M059J (cell line): ENCODE measurements around the gene CCDC112. TPM values are rescaled to one million over a fixed set of nuclear protein-coding genes. Genes with fewer than 3 reads are reported as not detected.
"Not testable (repeated sequence)": the region's sequence is repeated elsewhere in the genome, so short reads cannot be mapped to it uniquely, and the experiment has no call there.

Experiments used
- DNase-seq: peaks from one replicate; pipeline ENCODE4 v3.0.0-alpha.2; 2012; ENCODE audit warnings: low read depth
- total RNA-seq: library from RNA; depleted of rRNA; stranded (reverse); fragments of >200 nt; shearing (Covaris generic); gene quantifications from 2 replicates; pipeline ENCODE4 v1.2.3, GENCODE V29; 2014; rRNA removed

The CCDC112 gene
- total RNA-seq, 1 experiment from 2014 or later = 4.8 TPM

DNA sequence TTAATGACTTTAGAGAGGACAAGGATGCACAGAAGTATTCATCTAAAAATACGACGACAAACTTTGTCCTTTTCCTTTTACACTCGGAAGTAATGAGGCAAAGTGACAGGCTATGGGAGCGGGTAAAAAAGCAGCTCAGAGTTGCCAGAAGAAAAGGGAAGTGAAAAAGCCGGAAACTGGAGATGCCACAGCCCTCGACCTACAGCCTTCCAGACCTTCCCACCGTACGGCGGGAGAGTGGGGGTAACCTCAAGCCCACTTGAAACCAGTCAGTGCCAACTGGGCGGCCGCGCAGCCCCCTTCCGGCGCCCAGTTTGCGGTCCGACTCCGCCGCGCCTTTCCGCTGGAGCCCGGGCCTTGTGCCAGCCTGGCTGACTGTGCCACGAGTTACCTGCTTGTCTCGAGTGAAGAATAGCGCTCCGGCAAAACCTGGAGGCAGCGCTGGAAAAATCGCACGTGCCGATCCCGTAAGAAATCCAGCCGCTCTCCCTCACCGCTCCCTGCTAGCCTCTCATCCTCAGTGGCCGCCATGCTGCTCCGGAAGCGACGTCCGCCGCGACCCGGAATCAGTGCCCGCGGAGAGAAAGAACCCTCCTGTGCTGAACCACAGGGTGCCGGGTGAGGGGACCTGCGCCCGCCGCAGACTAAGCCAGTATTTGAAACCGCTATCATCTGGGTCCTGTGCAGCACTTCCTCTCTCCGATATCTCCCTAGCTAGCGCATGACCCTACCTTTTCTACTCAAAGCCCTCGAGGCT is 34.0 kb downstream of the CCDC112 start, which contains the start of gene PGGT1B:
Gene PGGT1B, minus strand, starts transcription at position 557 of the 757 bp plus-strand sequence. Its CDS starts 26 bp downstream, at position 531.
- peak; percentile 68 for DNase-seq

DNA sequence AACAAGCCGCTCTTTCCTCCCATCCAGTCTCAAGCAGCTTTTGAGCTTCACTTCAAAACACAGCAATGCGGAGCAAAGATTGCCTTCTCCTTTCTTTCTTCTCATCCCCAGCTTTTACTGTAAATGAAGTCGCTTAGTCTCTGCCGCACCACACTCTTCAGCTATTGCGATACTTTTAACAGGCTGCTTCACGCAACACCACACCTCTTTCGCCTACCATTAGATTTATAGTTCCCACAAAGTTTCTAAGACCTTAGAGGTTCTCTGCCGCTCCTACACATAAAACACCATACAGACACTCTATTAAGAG is 34.5 kb downstream of the CCDC112 start:
- DNase-seq = peak; percentile 22

DNA sequence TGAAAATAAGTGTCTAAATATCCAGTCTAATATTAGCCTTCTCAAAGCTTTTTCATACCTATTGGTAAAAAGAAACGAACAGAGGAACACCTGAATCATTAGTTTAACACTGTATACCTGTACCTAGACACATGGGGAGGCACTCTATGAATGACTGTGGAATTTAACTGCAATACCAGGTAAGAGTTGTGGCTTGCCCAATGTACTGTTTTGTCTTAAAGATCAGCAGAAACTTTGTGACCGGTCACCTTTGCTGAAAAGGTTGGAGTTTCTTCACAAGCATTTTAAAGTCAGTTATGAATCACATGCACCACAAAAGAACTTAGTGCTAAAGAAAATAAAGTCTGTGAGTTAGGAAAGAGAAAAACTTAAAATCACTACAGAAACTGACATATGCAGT is 36.2 kb downstream of the CCDC112 start:
- no peak for DNase-seq

DNA sequence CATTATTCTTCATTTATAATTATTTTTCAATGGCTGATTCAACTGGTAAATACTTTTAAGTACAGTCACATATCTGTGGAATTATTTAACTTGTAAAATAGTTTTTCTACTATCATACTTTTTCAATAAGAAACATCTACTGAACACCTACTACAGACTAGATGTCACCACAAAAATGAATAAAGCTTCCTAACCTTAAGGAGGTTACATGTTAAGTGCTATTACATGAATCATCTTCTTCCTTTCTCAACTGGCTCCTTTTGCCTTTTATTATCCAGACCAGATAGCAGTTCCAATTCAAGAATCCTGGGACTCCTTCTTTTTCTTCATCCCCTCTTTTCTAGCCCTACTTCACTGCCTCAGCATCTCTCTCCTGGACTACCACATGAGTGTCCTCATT is 38.5 kb downstream of the CCDC112 start:
- peak; percentile 20 for DNase-seq

DNA sequence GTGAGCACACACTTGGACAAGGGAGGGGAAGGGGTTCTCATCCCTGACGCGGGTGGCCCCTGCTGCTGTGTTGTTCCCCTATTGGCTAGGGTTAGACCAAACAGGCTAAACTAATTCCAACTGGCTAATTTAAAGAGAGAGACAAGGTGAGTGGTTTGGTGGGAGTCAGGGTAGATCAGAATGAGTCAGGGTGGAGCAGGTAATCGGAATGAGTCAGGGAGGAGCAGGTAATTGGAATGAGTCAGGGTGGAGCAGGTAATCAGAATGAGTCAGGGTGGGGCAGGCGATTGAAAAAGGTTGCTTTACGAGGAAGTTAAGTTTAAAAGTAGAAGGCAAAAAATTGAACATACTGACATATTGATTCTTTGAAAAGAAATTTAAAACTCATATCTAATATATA is 47.1 kb downstream of the CCDC112 start:
- DNase-seq = not testable (repeated sequence)

DNA sequence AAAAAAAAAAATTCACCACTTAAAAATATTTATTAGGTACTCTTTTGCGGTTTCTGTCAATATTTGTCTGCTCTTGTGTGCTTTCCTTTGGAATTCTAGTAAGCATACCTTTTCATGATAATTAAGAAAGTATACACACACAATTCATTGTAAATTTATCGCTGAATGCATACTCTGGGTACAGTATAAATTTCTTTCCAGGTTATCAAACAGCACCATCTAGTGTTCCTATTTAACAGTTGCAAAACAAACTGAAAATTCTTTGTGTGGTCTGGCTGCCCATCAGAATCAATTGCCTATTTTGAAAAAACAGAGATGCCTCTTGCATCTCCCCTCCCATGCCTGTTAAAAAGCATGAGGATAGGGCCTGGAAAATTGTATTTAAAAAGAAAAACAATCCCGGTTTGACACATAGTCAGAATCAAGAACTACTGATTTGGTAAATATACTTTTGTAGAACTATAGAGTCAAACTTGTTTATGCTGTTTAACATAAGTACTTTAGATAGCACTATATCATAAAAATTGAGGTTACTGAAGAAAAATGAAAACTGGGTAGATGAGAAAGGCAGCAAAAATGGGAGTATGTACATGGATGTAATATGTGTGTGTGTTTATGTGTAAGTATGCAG is 50.0 kb downstream of the CCDC112 start:
- peak; percentile 54 for DNase-seq

DNA sequence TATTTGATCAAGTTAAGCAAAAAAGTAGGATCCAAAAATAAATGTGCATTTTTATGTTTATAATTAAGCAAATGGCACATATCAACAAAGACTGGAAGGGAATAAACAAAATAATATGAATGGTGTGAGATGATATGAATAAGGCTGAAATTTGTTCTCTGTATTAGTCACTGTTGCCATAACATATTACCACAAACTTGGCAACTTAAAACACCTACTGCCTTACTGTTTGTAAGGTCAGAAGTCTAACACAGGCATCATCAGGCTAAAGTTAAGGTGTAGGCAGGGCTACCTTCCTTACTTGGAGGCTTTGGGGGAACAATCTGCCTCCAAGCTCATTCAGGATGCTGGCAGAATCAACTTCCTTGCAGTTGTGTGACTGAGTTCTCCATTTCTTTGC is 53.0 kb downstream of the CCDC112 start:
- DNase-seq = peak; percentile 66

DNA sequence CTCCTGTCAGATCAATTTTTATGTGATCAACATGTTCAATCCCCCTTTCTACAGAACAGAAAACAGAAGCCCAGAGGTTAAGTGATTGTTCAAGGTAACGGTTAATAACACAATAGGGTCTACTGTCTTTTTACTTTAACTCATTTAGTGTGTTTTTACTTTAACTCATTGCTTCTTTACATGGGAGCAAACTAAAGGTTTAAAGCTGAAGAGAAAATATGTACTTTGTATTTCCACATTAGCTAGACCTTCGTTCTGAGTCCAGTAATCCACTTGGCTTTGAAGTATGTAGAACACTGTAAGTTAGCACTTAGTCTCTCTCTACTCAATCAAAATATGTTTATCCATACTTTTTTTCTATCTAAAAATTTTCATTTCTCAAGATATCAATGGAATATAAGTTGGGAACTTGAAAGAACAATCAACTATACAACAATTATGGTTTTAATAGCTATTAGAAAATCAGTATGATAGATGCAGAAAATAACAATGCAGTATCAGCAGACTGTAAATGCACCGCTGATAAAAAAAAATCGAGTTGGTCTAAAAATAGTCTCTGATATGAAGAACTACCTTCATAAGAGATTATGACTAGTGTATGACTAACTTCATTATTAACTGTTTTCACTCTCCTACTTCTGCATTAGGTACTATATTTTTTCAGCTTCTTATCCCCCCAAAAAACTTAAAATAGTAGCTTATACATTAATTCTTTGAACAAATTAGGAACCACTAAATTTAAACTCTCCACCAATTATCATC is 54.4 kb downstream of the CCDC112 start:
- no peak for DNase-seq

DNA sequence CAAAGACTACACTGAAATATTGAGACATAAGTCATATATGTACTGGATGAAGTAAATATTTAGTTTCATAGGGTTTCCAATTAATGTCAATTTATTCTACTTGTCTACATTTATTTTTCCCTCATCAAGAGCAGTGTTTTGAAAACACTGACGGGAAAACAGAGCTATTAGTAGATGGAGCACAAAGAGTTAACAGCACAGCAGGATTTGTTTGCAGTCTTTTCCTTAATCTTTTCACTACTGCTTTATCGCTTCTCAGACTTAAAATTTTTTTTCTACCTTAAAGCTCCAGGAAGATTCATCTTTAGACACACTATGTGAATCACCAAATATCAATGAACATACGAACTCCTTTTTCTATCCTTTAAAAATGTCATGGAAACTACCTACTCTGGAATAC is 59.4 kb downstream of the CCDC112 start:
- DNase-seq = no peak

DNA sequence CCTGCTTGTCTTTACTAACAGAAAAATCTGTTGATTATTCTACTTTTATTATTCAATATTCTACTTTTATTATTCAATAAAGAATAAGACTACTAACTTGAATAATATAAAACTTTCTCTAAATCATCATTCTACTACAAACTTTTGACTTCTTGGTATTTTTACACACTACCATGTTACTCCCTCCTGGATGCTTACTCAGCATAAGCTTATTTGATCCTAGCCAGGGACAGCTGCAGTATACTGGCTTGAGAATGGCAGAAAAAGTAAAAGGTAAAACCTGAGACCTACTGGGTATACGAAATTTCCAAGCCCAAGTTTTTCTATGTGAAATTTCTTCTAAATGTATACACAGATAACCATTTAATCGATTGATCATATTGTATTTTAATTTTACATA is 59.9 kb downstream of the CCDC112 start:
- no peak for DNase-seq

DNA sequence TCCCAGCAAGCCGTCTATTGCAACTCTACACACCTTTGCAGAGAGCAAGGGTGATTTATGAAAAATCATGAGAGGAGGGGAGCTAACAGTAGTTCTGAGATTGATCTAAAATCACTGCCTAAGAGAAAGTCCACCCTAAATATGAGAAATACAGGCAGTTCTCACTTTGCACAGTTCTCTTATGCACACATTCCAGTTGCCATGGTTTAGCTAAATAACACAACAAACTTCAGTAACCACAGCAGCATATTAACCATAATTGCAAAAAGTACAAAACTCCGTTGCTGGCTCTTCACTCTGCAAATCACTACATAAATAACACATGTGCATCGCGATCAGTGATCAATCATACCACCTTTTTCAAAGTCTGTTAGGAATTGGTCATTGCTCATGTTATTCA is 64.9 kb downstream of the CCDC112 start:
- no peak for DNase-seq

DNA sequence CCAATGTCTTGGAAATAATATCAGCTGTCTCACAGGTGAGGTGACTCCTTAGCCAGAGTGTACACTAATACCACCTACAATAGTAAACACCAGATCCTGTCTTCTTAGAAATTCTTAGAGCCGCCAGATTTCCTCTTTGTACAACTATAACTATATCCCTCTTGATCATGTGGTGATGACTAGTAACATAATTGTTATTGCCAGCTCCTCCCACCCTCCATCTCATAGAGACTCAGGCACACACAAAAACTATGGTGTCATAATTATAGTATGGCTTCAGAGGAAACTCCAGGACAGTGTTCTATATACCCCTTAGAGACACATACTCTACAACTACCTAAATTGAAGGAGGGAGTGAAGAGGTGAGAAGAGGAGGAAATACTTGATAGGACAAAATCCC is 66.8 kb downstream of the CCDC112 start:
- no peak for DNase-seq

DNA sequence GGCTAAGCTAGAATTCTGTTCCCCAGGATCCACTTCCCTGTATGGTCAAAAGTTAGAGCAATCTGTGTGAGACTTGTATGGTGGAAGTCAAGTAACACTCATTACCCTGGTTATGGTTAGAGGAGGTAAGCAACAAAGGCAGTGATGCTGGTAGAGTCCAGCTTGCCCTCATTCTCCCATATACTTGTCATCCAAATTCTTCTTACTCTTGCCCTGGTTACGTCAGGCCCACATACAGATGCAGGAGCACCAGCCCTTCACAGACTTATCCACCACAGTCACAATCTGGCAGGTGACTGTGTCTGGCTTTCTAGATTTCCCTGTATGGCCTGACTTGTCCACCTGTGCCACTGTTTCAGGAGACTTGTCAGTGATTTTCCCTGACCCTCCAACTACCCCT is 69.2 kb downstream of the CCDC112 start:
- DNase-seq = no peak

Other genes starting within 250 kb of the CCDC112 start
- 1.6 and 3.6 TPM in 2 replicates for gene TRIM36, start 126.7 kb downstream of the CCDC112 start, total RNA-seq
- gene PGGT1B, start 33.8 kb downstream of the CCDC112 start, total RNA-seq = 14.9 and 20.6 TPM in 2 replicates
- gene FEM1C, start 248.1 kb upstream of the CCDC112 start, total RNA-seq = 19.9 and 22.5 TPM in 2 replicates